ENCODE results near the gene HRNR. TPM values are rescaled to one million over a fixed set of nuclear protein-coding genes. Genes with fewer than 3 reads are reported as not detected.

HRNR gene
- polyA plus RNA-seq, 1 of the 3 experiments (the other 2 are of a cell fraction): not detected

GRCh38 chr1:152182944-152183361, 41.0 kb downstream of the HRNR start (continued):
- TF ChIP-seq IRF3 (IDR thresholded peaks at IDR 0.05; ENCODE audit: low read depth, low read length) (no peak), RFX5 (IDR thresholded peaks at IDR 0.05; ENCODE audit: low read length) (no peak), FOXJ3 (CRISPR knock-in tag; IDR thresholded peaks at IDR 0.05) (no peak), YY1 (IDR thresholded peaks at IDR 0.05; ENCODE audit: low read depth) (no peak), RXRA (IDR thresholded peaks at IDR 0.05; ENCODE audit: borderline replicate concordance, low read depth) (peak; percentile 84; the same call in 1 of the 2 replicates), TCF12 (IDR thresholded peaks at IDR 0.05) (peak; percentile 59; the same call in 1 of the 2 replicates), TEAD4 (IDR thresholded peaks at IDR 0.05; ENCODE audit: borderline replicate concordance, insufficient read depth) (no peak), REST (IDR thresholded peaks at IDR 0.05; ENCODE audit: low read depth, low read length) (no peak), FOSL2 (IDR thresholded peaks at IDR 0.05; ENCODE audit: borderline replicate concordance, low read depth) (peak; percentile 58), ZBTB33 (IDR thresholded peaks at IDR 0.05; ENCODE audit: borderline replicate concordance, low read depth) (no peak), GABPA (IDR thresholded peaks at IDR 0.05; ENCODE audit: low read depth) (no peak), JUND (IDR thresholded peaks at IDR 0.05) (peak; percentile 46; the same call in 1 of the 2 replicates), POLR2AphosphoS5 (IDR thresholded peaks at IDR 0.05; ENCODE audit: low read depth, low read length) (no peak), ELF1 (IDR thresholded peaks at IDR 0.05) (no peak), MAX (IDR thresholded peaks at IDR 0.05; ENCODE audit: low read depth) (0 out of 2 replicates have a peak, but pooled peaks have one; percentile 25), CTCF (IDR thresholded peaks at IDR 0.05) (no peak)

All from SK-N-SH (cell line).